Measurements from ENCODE around the gene MAST3.
"Not testable (repeated sequence)": the region's sequence is repeated elsewhere in the genome, so short reads cannot be mapped to it uniquely, and the experiment has no call there.

The MAST3 gene

DNA sequence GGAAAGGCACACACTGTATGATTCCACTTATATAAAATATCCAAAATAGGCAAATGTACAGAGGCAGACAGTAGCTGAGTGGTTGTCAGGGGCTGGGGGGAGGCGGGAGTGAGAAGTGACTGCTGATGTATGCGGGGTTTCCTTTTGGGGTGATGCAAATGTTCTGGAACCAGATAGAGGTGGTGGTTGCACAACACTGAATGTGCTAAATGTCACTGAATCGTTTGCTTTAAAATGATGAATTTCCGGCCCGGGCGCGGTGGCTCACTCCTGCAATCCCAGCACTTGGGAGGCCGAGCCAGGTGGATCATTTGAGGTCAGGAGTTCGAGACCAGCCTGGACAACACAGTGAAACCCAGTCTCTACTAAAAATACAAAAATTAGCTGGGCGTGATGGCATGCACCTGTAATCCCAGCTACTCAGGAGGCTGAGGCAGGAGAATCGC is 8.5 kb upstream of the MAST3 start:
- DNase-seq: peak; percentile 52

DNA sequence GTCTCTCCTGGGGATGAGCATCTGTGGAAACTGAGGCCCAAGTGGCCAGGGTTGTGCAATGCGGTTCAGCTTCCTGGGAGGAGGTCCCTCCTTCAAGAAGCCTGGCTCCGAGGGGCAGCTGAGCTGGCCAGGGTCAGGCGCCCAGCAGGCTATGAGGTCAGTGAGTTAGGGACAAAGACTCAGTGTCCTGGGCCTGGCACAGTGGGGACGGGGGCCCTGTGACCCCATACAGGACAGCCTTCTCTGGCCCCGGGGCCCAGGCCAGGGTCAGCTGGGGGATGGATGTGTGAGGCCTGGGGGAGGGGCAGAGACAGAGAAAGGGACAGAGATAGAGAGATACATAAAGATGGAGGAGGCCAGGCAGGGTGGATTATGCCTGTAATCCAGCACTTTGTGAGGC is 7.9 kb upstream of the MAST3 start:
- DNase-seq: no peak

DNA sequence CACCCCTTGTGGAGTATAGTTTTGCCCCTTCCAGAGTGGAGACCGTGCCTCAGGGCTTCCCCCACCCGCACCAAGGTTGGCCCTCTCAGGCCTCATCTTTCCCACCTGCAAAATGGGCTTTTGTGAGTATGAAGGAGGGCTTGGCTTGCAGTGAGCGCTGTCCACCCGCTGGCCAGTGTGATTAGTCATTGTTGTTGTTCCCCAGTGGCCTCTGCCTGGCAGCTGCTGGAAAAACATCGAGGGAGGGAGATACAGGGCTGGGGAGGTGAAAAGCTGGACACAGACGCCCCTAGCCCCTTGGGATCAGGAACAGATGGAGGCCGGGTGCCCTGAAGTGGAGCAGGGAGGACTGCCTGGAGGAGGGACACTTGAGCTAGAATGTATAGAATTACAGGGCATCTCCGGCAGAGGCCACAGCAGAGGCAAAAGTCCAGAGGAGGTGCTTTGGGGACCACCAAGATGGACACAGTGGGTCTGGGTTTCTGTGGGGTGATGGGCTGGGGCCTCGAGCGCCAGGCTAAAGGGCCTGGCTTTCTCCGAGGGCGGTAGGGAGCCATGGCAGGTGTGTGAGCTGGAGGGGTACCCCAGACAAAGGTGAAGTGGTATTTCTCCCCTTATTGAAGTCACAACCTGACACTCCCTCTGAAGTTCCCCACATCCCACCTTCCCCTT is 6.9 kb upstream of the MAST3 start:
- no peak for DNase-seq

DNA sequence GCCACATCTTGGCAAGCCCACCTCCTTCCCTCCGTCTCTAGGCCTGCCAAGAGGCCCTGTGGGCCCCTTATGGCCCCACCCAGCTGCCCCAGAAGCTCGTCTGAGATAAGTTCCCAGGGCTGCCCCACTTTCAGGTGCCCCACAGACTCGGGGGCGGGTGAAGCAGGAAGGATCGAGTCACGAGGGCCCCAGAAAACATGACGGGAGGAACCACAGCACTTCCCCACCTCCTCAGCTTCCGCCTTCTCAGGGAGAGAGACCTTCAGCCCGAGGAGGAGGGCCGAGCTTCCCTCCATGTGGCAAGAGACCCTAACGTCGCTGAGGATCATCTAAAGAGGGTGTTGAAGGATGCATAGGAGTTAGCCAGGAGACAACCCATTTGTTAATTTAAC is 6.4 kb upstream of the MAST3 start:
- peak; percentile 73 for DNase-seq

DNA sequence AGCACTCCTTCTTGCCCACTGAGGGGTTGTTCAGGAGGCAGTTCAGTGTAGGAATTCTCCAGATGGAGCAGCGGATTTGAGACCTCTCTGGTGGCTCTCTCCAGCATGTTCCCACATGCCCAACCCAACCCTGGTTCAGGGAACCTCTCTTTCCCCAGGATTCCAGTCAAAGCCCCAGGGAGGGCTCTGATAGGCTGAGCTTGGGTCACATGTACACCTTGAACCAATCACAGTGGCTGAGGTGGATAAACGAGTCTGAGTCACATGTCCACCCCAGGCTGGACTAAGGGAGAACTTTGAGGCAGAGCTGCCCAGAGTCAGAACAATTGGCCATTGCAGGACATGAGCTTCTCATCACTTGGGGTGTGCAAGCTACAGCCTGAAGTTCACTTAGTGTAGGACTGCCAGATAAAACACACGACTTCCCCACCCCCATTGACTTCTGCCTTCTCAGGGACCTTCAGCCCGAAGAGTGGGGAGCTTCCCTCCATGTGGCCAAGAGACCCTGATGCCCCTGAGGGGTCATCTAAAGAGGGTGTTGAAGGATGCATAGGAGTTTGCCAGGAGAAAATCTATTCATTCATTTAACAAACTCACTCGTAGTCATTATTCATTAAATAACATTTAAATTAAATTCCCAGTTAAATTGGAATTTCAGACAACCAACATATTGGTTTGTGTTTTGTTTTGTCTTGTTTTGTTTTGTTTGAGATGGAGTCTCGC is 4.0 kb upstream of the MAST3 start:
- DNase-seq: no peak

DNA sequence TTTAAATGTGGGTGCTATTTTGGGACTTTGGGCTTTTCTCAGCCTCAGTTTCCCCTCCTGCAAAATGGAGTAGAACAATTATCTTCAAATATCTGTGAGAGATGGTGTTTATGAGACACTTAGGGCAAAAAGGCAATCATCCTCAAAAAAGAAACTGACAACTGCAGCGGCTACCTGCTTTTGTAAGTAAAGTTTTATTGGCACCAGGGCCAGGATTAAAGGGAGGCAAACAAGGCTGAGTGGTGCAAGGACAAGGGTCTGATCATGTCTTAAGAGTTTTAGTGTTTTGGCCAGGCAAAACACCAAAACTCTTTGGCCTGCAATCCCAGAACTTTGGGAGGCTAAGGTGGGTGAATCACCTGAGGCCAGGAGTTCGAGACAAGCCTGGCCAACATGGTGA is 1.3 kb upstream of the MAST3 start:
- DNase-seq: no peak

DNA sequence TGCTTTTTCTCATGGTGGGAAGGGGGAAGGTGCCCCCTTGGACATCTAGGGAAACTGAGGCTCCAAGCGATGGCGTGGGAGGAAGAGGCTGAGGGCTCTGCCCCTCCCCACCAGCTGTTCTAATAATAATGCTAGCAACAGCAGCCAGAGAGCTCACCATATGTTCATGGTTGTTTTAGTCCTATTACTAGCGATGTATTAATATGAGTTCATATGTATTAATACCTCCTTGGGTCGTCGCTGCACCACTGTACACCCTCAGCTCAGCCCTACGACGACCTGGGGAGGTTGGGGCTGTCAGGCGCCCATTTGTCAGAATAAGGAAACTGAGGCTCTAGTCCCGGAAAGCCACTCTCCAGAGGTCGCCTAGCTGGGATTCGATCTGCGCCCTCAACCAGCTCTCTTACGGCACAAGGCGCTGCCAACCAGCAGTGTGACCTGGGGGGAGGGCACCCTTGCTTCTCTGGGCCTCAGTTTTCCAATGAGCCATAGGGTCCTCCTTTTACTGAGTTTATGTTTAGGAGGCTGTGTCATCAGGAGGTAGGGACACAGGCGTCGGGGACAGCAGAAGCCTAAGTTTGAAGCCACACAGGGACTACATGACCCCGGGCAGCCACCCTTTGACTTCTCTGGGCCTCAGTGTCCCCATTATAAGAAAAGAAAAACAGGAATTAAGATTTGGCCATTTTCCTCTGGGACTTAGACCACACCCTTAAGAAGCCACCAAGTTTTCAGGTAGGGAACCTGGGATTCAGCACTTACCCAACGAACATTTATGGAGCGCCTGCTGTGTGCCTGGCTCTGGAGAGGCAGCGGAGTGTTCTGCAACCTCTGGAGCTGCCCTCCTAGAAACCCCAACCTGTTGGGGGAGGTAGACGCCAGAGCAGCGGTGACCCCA is 664 bp downstream of the MAST3 start:
- no peak for DNase-seq

DNA sequence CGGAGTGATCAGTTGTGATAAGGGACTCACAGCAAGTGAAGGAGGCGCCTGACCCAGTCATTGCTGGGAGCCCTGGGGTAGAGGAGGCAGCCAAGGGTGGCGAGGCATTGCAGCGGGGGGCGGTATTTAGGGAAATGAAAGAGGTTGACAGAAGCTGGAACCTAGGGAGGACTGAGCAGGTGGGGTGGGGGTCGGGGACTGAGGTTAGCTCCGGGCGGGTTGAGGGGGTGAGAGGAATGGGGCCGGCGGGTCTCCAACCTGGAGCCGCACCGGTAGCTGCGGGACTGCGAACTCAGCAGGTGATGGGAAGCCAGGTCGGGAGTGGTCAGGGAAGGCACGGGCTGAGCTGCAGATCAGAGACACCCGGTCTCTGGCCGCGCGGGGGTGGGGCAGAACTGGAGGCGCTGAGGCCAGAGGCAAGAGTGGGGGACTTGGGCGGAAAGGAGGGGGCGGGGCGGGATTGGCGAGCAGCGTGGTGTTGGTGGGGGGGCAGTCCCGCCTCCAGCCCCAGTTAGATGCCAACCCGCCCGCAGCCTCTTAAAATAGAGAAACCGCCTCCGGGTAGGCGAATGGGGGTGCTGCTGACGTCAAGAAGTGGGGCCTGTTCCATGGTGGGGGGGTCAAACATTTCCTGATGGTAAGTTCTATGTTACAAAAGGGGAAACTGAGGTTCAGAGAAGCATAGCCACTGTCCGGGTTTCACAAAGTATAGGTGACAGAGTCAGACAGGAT is 1.5 kb downstream of the MAST3 start:
- peak; percentile 37 for DNase-seq

DNA sequence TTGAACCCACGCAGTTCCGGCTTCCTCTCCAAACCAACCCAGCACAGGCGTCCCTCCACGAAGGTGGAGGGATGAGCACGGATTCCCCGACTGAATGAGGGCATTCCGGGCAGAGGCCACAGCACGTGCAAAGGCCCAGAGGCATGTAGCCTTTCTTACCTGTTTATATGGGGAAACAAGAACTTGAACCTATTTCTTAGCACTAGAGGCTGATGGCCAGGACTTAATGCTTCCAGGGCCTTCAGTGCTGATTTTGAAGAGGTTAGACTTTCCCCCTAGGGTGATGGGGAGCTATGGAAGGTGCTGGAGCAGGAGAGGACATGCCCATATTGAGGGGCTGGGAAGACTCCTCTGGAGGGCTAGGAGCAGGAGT is 2.0 kb downstream of the MAST3 start:
- DNase-seq: no peak

DNA sequence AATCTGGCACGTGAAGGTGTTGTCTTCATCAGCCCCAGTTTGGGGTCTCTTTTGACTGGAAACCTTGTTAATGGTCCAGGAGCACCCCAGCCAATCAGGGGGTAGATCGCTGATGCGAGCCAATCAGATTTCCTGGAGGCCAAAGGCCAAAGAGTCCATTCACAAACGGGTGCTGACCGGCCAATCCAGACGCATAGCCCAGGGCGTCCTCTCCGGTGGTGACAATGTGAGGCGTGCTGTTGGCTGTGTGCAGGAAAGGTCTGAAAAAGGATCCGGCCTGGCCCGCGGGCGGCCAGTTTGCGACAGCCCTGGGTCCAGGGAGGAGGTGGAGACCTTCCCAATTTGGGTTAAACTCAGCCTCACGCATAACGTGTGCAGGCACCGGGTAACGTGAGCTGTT is 3.1 kb downstream of the MAST3 start:
- no peak for DNase-seq

DNA sequence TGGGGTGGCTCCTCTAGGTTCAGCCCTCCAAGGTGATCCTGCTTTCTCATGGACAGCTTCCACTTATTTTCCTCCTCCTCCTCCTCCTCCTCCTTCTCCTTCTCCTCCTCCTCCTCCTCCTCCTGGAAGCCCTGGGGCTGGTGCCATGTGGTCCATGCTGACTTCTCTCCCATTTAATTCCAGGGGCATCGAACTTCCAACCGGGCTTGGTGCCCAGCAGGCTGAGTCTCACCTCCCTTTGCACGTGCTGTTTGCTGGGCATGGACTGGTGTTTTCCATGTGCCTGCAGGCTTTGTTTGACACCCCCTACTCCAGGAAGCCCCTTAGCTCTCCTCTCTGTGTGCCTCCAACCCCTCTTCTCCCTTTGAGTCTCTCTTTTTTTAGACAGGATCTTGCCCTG is 3.7 kb downstream of the MAST3 start:
- DNase-seq: no peak

DNA sequence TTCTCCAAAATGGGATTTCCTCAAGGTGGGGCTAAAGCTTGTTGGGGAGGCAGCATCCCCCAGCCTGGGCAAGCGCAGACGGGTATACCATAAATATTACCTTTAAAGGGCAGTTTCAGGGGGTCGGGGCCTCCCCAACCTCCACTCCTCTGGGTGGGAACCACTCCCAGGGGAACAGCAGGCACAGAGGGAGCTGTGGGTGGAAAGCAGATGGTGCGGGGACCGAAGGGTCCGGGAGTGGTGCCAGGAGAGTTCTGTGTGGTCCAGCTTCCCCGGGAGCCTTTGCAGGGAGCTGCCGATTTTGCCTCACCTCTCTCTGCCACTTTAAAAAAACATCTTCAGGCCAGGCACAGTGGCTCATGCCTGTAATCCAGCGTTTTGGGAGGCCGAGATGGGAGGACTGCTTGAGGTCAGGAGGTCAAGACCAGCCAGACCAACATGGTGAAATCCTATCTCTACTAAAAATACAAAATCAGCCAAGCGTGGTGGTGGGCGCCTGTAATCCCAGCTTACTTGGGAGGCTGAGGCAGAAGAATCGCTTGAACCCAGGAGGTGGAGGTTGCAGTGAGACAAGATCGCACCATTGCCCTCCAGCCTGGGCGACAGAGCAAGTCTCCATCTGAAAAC is 5.5 kb downstream of the MAST3 start:
- DNase-seq: no peak

DNA sequence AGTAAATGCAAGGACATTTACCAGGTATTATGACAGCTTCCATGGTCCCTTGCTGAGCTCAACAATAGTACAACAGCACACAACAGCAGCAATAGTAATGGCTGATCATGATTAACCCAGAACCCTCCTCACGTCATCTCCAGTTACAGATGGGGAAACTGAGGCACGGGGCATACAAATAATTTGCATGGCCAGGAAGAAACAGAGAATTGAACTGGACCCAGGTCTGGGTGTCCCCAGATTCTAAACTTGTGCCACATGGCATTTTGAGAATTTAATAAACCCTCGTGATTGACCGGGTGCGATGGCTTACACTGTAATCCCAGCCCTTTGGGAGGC is 7.2 kb downstream of the MAST3 start:
- no peak for DNase-seq

DNA sequence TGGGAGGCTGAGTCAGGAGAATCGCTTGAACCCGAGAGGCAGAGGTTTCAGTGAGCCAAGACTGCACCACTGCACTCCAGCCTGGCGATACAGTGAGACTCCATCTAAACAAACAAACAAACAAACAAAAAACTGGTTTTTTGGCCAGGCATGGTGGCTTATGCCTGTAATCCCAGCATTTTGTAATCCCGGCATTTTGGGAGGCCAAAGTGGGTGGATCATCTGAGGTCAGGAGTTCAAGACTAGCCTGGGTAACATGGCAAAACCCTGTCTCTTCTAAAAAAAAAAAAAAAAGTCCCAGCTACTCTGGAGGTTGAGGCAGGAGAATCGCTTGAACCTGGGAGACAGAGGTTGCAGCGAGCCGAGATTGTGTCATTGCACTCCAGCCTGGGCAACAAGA is 7.7 kb downstream of the MAST3 start:
- not testable (repeated sequence) for DNase-seq

DNA sequence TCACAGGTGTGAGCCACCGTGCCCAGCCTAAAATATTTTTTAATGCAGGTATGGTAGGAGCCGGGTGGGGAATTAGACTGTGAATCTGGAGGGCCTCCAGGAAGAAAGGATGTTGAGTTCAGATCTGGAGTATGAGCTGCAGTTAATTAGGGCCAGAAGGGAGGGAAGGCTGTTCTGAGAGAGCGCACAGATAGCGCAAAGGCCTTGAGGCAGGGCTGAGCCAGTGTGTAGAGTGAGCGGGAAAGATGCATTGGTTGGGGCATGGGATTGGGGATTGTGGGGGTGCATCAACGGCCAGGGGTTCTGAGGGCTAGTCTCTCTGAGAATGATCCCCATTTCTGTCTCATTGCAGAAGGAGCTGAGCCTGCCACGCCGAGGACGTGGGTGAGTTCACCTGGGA is 9.7 kb downstream of the MAST3 start:
- DNase-seq: no peak

DNA sequence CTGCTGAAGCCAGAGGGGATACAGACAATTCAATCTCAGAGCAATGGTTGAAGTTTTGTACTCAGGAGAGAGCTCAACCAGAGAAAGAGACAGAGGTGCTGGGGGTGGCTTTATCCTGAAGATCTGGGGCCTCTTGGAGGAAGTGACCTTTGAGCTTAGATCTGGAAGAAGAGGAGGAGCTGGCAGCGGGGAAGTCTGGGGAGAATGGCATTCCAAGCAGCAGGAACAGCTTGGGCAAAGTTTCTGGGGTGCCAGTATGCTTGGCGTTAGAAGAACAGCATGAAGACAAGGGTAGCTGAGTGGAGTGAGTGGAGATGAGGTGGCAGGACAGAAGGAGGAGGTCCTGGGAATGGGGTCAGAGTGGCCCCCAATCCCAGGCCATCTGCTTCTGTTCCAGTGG is 11.3 kb downstream of the MAST3 start:
- no peak for DNase-seq

DNA sequence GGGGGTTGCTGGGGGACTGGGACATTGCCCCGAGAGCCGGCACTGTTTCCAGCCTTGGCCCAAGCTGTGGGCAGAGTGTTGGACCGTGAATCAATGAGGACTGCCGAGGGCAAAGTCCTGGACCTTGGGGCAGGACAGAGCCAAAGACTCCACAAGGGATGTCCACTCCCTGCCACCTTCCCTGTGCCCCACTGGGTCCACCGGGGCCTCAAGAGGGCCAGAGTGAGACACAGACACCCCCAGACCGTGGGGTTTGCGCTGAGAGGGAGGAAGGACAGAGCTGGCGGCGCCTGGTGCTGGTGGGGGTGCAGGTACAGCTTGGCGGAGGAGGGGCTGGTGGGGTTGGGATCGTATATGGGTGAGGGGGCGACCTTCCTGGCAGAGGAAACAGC is 11.8 kb downstream of the MAST3 start:
- DNase-seq: no peak

DNA sequence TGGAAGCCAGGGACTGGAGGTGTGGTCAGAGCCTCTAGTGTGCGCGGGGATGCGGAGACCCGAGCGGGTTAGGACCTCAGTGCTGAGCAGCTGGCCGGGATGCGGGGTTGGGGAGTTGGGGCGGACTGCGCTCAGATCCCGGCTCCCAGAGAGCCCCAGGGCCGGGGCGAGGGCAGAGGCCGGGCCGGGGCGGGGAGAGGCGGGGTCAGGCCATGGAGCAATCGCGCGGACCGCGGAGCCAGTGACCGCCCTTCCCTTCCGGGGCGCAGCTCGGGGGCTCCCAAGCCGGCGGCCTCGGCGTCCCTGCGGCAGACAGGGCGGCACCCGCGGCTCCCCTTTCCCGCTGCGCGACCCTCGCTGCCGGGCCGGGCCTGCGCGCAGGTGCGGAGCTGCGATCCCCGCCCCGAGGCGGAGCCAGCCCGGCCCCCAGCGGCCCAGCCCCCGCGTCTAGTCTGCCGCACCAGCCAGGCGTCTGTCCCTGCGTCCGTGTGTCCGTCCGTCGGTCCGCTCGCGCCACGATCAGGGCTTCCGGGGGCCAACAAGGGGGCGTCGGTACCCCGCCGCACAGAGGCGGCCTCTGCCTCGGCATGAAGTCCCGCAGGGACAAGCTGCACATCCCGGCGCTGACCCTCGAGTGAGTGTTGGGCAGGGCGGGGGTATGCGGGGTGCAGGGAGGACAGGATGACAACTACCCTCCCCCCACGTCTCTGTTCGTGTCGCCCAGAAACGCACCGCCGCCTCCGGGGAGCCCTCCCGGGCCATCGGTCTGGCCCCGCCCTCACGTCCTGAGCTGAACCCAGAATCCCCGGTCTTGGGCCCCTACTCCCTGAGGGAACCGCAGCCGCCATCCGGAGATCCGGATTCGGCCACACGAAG is 12.4 kb downstream of the MAST3 start:
- peak; percentile 41 for DNase-seq

DNA sequence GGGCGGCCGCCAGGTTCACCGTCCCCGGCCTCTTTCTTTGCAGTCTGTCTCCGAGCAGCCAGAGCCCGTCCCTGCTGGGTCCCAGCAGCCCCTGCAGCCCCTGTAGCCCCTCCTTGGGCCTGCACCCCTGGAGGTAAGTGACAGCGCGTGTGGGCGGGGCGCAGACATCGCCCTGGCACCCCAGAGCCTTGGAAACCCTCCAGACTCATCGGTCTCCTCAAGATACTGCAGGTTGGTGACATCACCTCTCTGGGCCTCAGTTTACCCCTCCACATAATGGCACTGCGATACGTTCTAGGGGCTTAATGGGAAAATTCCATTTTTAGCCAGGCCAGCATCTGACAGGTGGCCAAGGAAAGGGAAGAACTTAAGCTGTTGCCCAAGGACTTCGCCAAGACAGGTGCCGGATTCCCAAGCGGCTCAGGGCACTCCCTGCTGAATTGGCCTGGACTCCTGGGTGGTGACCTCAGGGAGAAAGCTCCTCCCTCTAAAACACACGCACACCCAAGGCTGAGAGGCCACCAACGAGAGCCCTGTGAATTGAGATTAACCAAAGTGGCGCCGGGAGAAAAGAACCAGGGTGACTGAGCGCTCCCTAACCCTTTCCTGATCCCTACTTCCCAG is 13.1 kb downstream of the MAST3 start:
- DNase-seq: no peak

DNA sequence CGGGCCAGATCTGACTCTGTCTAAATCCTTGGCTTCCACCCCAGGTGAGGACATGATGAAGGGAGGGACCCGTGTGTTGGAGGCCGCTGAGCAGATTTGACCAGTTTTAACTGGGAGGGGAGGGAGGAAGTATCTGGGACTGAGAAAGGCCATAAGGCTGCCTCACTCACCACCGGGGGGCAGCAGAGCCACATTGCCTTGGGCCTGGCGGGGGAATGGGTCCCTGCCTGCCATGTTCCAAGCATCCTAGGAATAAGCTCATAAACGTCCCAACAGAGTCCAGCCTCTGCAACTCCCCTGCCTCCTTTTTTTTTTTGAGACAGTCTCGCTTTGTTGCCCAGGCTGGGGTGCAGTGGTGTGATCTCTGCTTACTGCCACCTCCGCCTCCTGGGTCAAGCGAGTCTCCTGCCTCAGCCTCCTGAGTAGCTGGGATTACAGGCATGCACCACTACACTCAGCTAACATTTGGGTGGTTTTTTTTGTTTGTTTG is 15.5 kb downstream of the MAST3 start:
- peak; percentile 68 for DNase-seq

DNA sequence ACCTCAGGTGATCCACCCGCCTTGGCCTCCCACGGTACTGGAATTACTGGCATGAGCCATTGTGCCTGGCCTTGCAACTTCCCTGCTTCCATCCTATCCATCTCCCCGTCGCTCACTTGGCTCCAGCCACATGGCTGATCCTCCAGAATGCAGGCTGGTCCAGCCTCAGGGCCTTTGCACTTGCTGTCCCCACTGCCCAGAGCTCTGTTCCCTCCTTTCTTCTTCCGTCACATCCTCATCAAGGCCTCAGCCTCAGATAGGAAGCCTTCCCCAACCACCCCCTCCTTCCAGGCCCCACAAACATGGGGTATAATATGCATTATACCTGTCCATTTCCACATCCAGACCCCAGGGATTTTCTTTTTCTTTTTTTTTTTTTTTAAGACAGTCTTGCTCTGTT is 16.2 kb downstream of the MAST3 start:
- DNase-seq: no peak
